MM.1S (cell line): Measurements from ENCODE around the gene SLC49A4.

Source experiments
- EZH2 ChIP-seq: fragments of 300-600 bp; sonication (generic); optimal IDR thresholded peaks from 2 replicates; pipeline ENCODE3; 2017; ENCODE audit warnings: low read depth, mild to moderate bottlenecking, antibody characterized with exemption, low read length, mixed read lengths
- TF ChIP-seq, protein P1 (sequence below): fragments of 300-600 bp; sonication (generic); IDR thresholded peaks from 2 replicates; pipeline ENCODE4 v1.5.1; 2016; ENCODE audit warnings: antibody characterized with exemption, low read length, mixed read lengths

DNA sequence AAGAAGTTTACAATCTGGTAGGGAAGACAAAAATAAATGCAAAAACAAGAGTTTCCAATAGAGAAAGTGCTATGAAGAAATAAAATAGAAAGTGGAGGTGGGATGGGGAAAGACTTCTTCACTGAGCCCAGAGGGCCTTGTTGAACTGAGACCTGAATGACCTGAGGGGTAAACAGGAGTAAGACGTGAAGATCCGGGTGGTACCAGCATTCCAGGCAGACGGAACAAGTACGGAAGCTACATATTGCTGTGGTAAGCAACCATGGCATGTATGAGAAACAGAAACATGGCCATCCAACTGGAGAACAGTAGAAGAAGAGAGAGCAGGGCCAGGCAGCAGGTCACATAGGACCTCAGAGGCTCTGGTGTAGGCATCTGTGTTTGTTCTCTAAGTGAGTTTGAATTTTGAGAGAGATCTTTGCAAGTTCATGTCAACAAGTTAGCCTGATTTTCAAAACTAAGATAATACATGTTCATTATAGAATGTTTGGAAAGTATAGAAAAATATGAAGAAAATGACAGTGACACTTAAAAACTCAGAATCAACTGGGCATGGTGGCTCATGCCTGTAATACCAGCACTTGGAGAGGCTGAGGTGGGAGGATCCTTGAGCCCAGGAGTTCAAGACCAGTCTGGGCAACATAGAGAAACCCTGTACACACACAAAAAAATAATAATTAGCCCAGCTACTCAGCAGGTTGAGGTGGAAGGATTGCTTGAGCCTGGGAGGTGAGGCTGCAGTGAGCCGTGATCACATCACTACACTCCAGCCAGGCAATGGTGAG lies 64.3 kb downstream of the SLC49A4 start:
- TF ChIP-seq, protein P1, sequence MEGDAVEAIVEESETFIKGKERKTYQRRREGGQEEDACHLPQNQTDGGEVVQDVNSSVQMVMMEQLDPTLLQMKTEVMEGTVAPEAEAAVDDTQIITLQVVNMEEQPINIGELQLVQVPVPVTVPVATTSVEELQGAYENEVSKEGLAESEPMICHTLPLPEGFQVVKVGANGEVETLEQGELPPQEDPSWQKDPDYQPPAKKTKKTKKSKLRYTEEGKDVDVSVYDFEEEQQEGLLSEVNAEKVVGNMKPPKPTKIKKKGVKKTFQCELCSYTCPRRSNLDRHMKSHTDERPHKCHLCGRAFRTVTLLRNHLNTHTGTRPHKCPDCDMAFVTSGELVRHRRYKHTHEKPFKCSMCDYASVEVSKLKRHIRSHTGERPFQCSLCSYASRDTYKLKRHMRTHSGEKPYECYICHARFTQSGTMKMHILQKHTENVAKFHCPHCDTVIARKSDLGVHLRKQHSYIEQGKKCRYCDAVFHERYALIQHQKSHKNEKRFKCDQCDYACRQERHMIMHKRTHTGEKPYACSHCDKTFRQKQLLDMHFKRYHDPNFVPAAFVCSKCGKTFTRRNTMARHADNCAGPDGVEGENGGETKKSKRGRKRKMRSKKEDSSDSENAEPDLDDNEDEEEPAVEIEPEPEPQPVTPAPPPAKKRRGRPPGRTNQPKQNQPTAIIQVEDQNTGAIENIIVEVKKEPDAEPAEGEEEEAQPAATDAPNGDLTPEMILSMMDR = no peak
- TF ChIP-seq EZH2 = no peak
